Uterus (tissue), 4 donors: ENCODE measurements around the gene ZC3H4. TPM values are rescaled to one million over a fixed set of nuclear protein-coding genes. Genes with fewer than 3 reads are reported as not detected.
"Not testable (repeated sequence)": the region's sequence is repeated elsewhere in the genome, so short reads cannot be mapped to it uniquely, and the experiment has no call there.

Experiments used
- DNase-seq, 2 donors: peaks; one replicate each; pipeline ENCODE4 v3.0.0-alpha.2; 2019 to 2020
- H3K27ac ChIP-seq, 2 donors: fragments of 200-600 bp; sonication (generic); 1 replicate in 1 of 2; 2 replicates in 1 of 2; pipeline ENCODE4 v1.5.1; 2016 to 2018
- H3K27me3 ChIP-seq, 2 donors: fragments of 200-600 bp; sonication (generic); one replicate each; pipeline ENCODE4 v1.5.1; 2018 to 2019; ENCODE audit warnings: control low read depth in 1 of 2
- H3K36me3 ChIP-seq, 2 donors: fragments of 200-600 bp; sonication (generic); one replicate each; pipeline ENCODE4 v1.5.1; 2019; ENCODE audit warnings: control low read depth in 1 of 2
- H3K4me1 ChIP-seq, 2 donors: fragments of 200-600 bp; sonication (generic); one replicate each; pipeline ENCODE4 v1.5.1; 2018 to 2019; ENCODE audit warnings: control low read depth in 1 of 2
- H3K4me3 ChIP-seq, 2 donors: fragments of 200-600 bp; sonication (generic); 1 replicate in 1 of 2; 2 replicates in 1 of 2; pipeline ENCODE4 v1.5.1; 2018 to 2019; ENCODE audit warnings: mild to moderate bottlenecking in 1 of 2
- H3K9me3 ChIP-seq, 2 donors: fragments of 200-600 bp; sonication (generic); one replicate each; pipeline ENCODE4 v1.5.1; 2019; ENCODE audit warnings: control low read depth in 1 of 2
- CTCF ChIP-seq, 4 experiments: fragments of 200-600 bp in 2 of 4; fragments of 450-650 bp in 2 of 4; sonication (generic) in 2 of 4; IDR thresholded peaks; one replicate each; pipeline ENCODE4 v1.5.1; 2016 to 2019; ENCODE audit warnings: antibody characterized with exemption in 4 of 4, mild to moderate bottlenecking in 2 of 4, moderate library complexity in 1 of 4
- POLR2A ChIP-seq, 2 donors: fragments of 450-650 bp; IDR thresholded peaks; one replicate each; pipeline ENCODE4 v1.6.1; 2016; ENCODE audit warnings: antibody characterized with exemption in 2 of 2, mild to moderate bottlenecking in 1 of 2, moderate library complexity in 1 of 2
- intact Hi-C: fragments of 100-400 bp; cut with DNase I; formaldehyde crosslinking; loops from one replicate; pipeline ENCODE4 v1.15.1; 2023; ENCODE audit warnings: low total_unique reads
- total RNA-seq, 4 donors: library from RNA; depleted of rRNA in 3 of 4; stranded (reverse); fragments of >200 nt in 3 of 4; gene quantifications; one replicate each; pipeline versions ENCODE4 v1.1.0 to v1.2.4, GENCODE V29; 2014 to 2023
- donor health status: DM: yes; HTN: yes; CAD: no.

The ZC3H4 gene
- total RNA-seq, 4 donors from 2014 or later, result 3.3 to 43.1 (median 18.3) TPM

- intact Hi-C loops, result no loop called here
- Histone ChIP-seq H3K36me3 (no peaks in the 10 kb centered on the region), H3K27me3 (no peaks in the 10 kb centered on the region), H3K4me3 (no peak overlapping the region), H3K27ac (no peak overlapping the region), H3K4me1 (no peaks in the 10 kb centered on the region), H3K9me3 (no peaks in the 10 kb centered on the region)
- no peak for DNase-seq
- TF ChIP-seq CTCF (IDR thresholded peaks at IDR 0.05) (no peak), POLR2A (IDR thresholded peaks at IDR 0.05) (no peak)
Observed at GRCh38 chr19:47058621-47059022, 55.0 kb downstream of the ZC3H4 start.

- H3K4me3 ChIP-seq, result no peak overlapping the region
- no peaks in the 10 kb centered on the region for H3K27me3 ChIP-seq
- TF ChIP-seq POLR2A (IDR thresholded peaks at IDR 0.05) (no peak), CTCF (IDR thresholded peaks at IDR 0.05) (no peak)
- H3K27ac ChIP-seq, result no peak overlapping the region
- no peaks in the 10 kb centered on the region for H3K36me3 ChIP-seq
- DNase-seq, result no peak
- H3K4me1 ChIP-seq, result no peaks in the 10 kb centered on the region
- intact Hi-C loops, result no loop called here
- no peaks in the 10 kb centered on the region for H3K9me3 ChIP-seq
Observed at GRCh38 chr19:47057328-47057727, 56.2 kb downstream of the ZC3H4 start.

GRCh38 chr19:47056411-47056810 is 57.2 kb downstream of the ZC3H4 start:
- DNase-seq, result no peak

GRCh38 chr19:47050562-47050961 is 63.0 kb downstream of the ZC3H4 start:
- H3K27me3 ChIP-seq, H3K4me3 ChIP-seq, H3K4me1 ChIP-seq, H3K27ac ChIP-seq, H3K36me3 ChIP-seq, intact Hi-C loops, H3K9me3 ChIP-seq, DNase-seq: not testable (repeated sequence)

More at GRCh38 chr19:47056411-47056810, 57.2 kb downstream of the ZC3H4 start:
- no peaks in the 10 kb centered on the region for H3K36me3 ChIP-seq
- TF ChIP-seq CTCF (IDR thresholded peaks at IDR 0.05) (no peak), POLR2A (IDR thresholded peaks at IDR 0.05) (no peak)
- no peaks in the 10 kb centered on the region for H3K9me3 ChIP-seq
- no peak overlapping the region for H3K27ac ChIP-seq
- intact Hi-C loops, result no loop called here
- H3K4me1 ChIP-seq, result no peaks in the 10 kb centered on the region
- no peaks in the 10 kb centered on the region for H3K27me3 ChIP-seq
- no peak overlapping the region for H3K4me3 ChIP-seq

- Histone ChIP-seq H3K4me3 (no peak overlapping the region), H3K36me3 (no peaks in the 10 kb centered on the region), H3K4me1 (no peaks in the 10 kb centered on the region), H3K27me3 (no peaks in the 10 kb centered on the region), H3K9me3 (no peaks in the 10 kb centered on the region), H3K27ac (no peak overlapping the region)
- no peak for TF ChIP-seq CTCF (IDR thresholded peaks at IDR 0.05)
- TF ChIP-seq POLR2A (IDR thresholded peaks at IDR 0.05), result no peak
- intact Hi-C loops, result no loop called here
- no peak for DNase-seq
Observed at GRCh38 chr19:47049307-47049700, 64.3 kb downstream of the ZC3H4 start.

GRCh38 chr19:47047763-47048405 is 65.7 kb downstream of the ZC3H4 start:
- intact Hi-C loops, result no loop called here
- DNase-seq, result peak; percentile 78 to 85
- TF ChIP-seq CTCF (IDR thresholded peaks at IDR 0.05) (peak in 1 of 4 experiments; percentile 5), POLR2A (IDR thresholded peaks at IDR 0.05) (peak; percentile 12 to 15)
- no peaks in the 10 kb centered on the region for H3K36me3 ChIP-seq
- H3K4me1 ChIP-seq, result no peaks in the 10 kb centered on the region
- peak overlapping the region; percentile 65 to 87 for H3K27ac ChIP-seq
- H3K9me3 ChIP-seq, result no peaks in the 10 kb centered on the region
- H3K4me3 ChIP-seq, result peak overlapping the region; percentile 60 to 93
- no peaks in the 10 kb centered on the region for H3K27me3 ChIP-seq
